Measurements from ENCODE around the gene MT1X.
"Not testable (repeated sequence)": the region's sequence is repeated elsewhere in the genome, so short reads cannot be mapped to it uniquely, and the experiment has no call there.

The MT1X gene

GRCh38 chr16:56713794-56714193 is 31.5 kb downstream of the MT1X start:
- DNase-seq (ENCODE audit: low read depth) = no peak

GRCh38 chr16:56715126-56715525 is 32.9 kb downstream of the MT1X start:
- DNase-seq (ENCODE audit: low read depth) = no peak

- DNase-seq (ENCODE audit: low read depth) = no peak
These were observed 34.5 kb downstream of the MT1X start for GRCh38 chr16:56716761-56717160.

GRCh38 chr16:56717532-56717931 is 35.3 kb downstream of the MT1X start:
- not testable (repeated sequence) for DNase-seq (ENCODE audit: low read depth)

GRCh38 chr16:56722200-56722842 is 40.1 kb downstream of the MT1X start:
- DNase-seq (ENCODE audit: low read depth) = no peak

- DNase-seq (ENCODE audit: low read depth) = no peak
These were observed 41.9 kb downstream of the MT1X start for GRCh38 chr16:56724191-56724590.

- no peak for DNase-seq (ENCODE audit: low read depth)
These were observed 44.0 kb downstream of the MT1X start for GRCh38 chr16:56726283-56726682.

GRCh38 chr16:56726926-56727325 is 44.7 kb downstream of the MT1X start:
- DNase-seq (ENCODE audit: low read depth) = no peak

GRCh38 chr16:56728027-56728426 is 45.8 kb downstream of the MT1X start:
- no peak for DNase-seq (ENCODE audit: low read depth)

GRCh38 chr16:56728980-56729734 is 46.9 kb downstream of the MT1X start:
- DNase-seq (ENCODE audit: low read depth) = no peak

- DNase-seq (ENCODE audit: low read depth) = peak; percentile 86
These were observed 47.7 kb downstream of the MT1X start, which contains the start of gene NUP93 for GRCh38 chr16:56729735-56730662. NUP93 (plus strand) TSS chr16:56730129; CDS start chr16:56748248, 18,119 bp downstream.

GRCh38 chr16:56732366-56732765 is 50.1 kb downstream of the MT1X start:
- DNase-seq (ENCODE audit: low read depth) = no peak

- no peak for DNase-seq (ENCODE audit: low read depth)
These were observed 50.6 kb downstream of the MT1X start for GRCh38 chr16:56732832-56733231.
